IPS-15b (cell line): Measurements from ENCODE around the gene ABT1.

Experiments
- H3K27me3 ChIP-seq: one replicate; pipeline ENCODE4 v1.6.1; 2013; ENCODE audit warnings: low read length; ENCODE audit not compliant: control insufficient read depth, insufficient read depth
- H3K36me3 ChIP-seq: one replicate; pipeline ENCODE4 v1.6.1; 2013; ENCODE audit warnings: low read length; ENCODE audit not compliant: control insufficient read depth, insufficient read depth
- H3K4me1 ChIP-seq: one replicate; pipeline ENCODE4 v1.6.1; 2013; ENCODE audit warnings: mild to moderate bottlenecking, low read length; ENCODE audit not compliant: control insufficient read depth, insufficient read depth
- H3K4me3 ChIP-seq: one replicate; pipeline ENCODE4 v1.5.1; 2013; ENCODE audit warnings: low read depth, low read length
- H3K9ac ChIP-seq: one replicate; pipeline ENCODE4 v1.6.1; 2013; ENCODE audit warnings: low read depth, mild to moderate bottlenecking, low read length
- H3K9me3 ChIP-seq: one replicate; pipeline ENCODE4 v1.6.1; 2013; ENCODE audit warnings: mild to moderate bottlenecking, low read length; ENCODE audit not compliant: control insufficient read depth, insufficient read depth

ABT1 gene

GRCh38 chr6:26597821-26598220 is 1.1 kb downstream of the ABT1 start:
- no peaks in the 10 kb centered on the region for H3K27me3 ChIP-seq
- H3K9ac ChIP-seq = peak overlapping the region; percentile 87
- peak overlapping the region; percentile 99 for H3K4me3 ChIP-seq
- peaks cover 12% of the 10 kb centered on the region for H3K36me3 ChIP-seq
- H3K9me3 ChIP-seq = no peaks in the 10 kb centered on the region
- peaks cover 5% of the 10 kb centered on the region for H3K4me1 ChIP-seq

DNA sequence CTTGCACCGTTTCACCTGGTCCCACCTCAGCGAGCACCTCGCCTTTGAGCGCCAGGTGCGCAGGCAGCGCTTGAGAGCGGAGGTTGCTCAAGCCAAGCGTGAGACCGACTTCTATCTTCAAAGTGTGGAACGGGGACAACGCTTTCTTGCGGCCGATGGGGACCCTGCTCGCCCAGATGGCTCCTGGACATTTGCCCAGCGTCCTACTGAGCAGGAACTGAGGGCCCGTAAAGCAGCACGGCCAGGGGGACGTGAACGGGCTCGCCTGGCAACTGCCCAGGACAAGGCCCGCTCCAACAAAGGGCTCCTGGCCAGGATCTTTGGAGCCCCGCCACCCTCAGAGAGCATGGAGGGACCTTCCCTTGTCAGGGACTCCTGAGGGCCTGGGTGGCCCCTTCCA is 1.5 kb downstream of the ABT1 start:
- Histone ChIP-seq H3K9ac (no peak overlapping the region), H3K9me3 (no peaks in the 10 kb centered on the region), H3K36me3 (peaks cover 12% of the 10 kb centered on the region), H3K4me1 (peaks cover 5% of the 10 kb centered on the region), H3K4me3 (peak overlapping the region; percentile 99), H3K27me3 (no peaks in the 10 kb centered on the region)

GRCh38 chr6:26599134-26599533 is 2.4 kb downstream of the ABT1 start:
- Histone ChIP-seq H3K4me3 (no peak overlapping the region), H3K4me1 (peaks cover 5% of the 10 kb centered on the region), H3K9me3 (no peaks in the 10 kb centered on the region), H3K9ac (no peak overlapping the region), H3K27me3 (no peaks in the 10 kb centered on the region), H3K36me3 (peaks cover 12% of the 10 kb centered on the region)

DNA sequence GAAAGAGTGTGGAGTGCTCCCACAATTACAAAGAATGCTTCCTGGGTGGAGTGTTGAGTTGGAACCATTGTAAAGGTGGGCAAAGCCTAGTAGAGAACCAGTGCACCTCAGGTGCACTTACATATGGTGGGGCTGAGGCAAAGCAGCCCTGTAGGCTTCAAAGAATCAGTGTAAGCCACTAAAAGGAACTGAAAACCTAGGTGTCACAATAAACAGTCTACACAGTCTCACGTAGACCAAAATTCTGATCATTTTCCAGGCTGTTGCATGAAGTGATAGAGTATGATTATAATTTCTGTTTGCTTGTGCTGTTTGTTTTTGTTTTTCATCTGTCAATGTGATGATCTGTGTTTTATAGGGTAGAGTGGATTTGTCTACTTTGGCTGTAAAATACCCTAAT is 2.8 kb downstream of the ABT1 start:
- Histone ChIP-seq H3K27me3 (no peaks in the 10 kb centered on the region), H3K9me3 (no peaks in the 10 kb centered on the region), H3K36me3 (peaks cover 12% of the 10 kb centered on the region), H3K9ac (no peak overlapping the region), H3K4me1 (peaks cover 5% of the 10 kb centered on the region), H3K4me3 (no peak overlapping the region)

DNA sequence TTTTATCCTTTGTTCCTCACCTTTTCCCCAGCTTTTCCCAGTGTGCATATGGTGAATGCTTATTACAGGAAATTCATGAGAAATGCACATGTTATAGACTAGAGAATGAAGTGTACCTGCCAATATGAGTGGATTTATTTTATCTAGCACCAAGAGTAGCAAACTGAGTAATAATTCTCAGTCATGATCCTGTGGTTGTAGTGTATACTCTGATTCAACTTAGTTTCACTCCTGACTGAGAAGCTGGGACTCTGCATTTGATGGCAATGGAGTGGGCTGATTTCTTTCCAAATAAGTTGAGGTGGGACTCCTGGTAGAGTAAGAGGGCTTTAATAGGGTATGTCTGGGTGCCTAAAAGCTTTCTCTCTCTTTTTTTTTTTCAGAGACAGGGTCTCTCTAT is 4.0 kb downstream of the ABT1 start:
- no peak overlapping the region for H3K9ac ChIP-seq
- H3K4me3 ChIP-seq = no peak overlapping the region
- H3K36me3 ChIP-seq = peaks cover 12% of the 10 kb centered on the region
- H3K27me3 ChIP-seq = no peaks in the 10 kb centered on the region
- no peaks in the 10 kb centered on the region for H3K9me3 ChIP-seq
- peaks cover 5% of the 10 kb centered on the region for H3K4me1 ChIP-seq

GRCh38 chr6:26602262-26602661 is 5.5 kb downstream of the ABT1 start:
- Histone ChIP-seq H3K4me1 (peaks cover 5% of the 10 kb centered on the region), H3K4me3 (no peak overlapping the region), H3K9me3 (no peaks in the 10 kb centered on the region), H3K27me3 (peaks cover 2% of the 10 kb centered on the region), H3K36me3 (peaks cover 12% of the 10 kb centered on the region), H3K9ac (no peak overlapping the region)

- no peak overlapping the region for H3K9ac ChIP-seq
- H3K36me3 ChIP-seq = peaks cover 5% of the 10 kb centered on the region
- H3K4me1 ChIP-seq = no peaks in the 10 kb centered on the region
- H3K9me3 ChIP-seq = no peaks in the 10 kb centered on the region
- no peak overlapping the region for H3K4me3 ChIP-seq
- H3K27me3 ChIP-seq = peaks cover 7% of the 10 kb centered on the region
These were observed 7.3 kb downstream of the ABT1 start for GRCh38 chr6:26604026-26604425.

DNA sequence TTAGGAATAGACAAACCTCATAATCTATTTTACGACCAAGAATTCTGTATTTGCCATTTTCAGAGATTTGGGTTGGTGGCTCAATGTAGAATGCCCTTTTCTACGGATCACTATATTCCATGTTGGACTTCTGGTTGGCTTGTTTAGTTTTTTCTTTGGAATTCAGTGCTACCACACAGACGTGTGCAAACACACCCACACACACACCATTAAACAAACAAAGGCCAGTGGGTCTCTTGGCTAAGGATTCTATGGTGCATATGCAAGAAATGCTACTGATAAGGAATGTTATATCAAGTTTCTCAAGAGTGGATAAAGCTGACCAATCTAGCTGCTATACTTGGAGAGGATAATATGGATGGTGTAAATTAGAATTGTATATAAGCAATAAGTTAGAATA is 8.0 kb downstream of the ABT1 start:
- Histone ChIP-seq H3K4me1 (no peaks in the 10 kb centered on the region), H3K4me3 (no peak overlapping the region), H3K27me3 (peaks cover 13% of the 10 kb centered on the region), H3K36me3 (no peaks in the 10 kb centered on the region), H3K9ac (no peak overlapping the region), H3K9me3 (no peaks in the 10 kb centered on the region)

DNA sequence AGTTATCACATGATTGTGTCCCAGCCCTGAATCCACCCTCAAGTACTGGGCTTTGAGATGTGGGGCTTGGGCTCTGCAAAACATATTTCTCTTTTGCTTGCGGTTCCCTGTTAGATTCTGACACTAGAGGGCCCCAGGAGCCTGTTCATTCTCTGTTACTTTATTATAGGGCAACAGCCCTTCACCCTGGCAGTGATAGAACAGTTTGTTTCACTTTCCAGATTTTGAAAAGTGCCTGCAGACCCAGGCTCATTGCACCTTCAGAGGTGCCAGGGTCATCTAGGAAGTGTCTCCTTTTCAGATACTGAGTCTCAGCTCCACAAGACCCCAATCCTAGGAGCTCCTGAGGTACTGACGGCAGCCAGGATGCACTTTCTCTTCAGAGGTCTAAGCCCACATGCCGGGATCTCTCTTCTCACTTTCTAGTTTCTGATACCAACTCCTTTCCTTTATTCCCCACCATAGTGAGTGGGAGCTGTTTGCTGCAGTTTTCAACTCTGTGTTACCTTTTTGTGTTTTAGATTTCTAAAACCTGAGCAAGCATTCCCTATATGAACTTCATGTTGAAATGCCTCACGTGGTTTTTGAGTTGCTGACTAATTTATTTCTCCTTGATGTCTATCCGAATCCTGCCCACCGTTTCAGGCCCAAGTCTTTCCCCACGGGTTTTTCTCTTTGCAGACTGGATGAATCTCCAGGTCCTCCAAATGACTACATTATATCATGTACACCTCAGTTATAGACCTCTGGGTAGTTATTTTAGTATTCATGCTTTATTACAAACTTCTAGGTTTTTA is 10.9 kb downstream of the ABT1 start:
- Histone ChIP-seq H3K9ac (no peak overlapping the region), H3K4me3 (peak overlapping the region; percentile 19), H3K27me3 (peaks cover 35% of the 10 kb centered on the region), H3K4me1 (no peaks in the 10 kb centered on the region), H3K9me3 (no peaks in the 10 kb centered on the region), H3K36me3 (no peaks in the 10 kb centered on the region)

GRCh38 chr6:26609463-26609862 is 12.7 kb downstream of the ABT1 start:
- Histone ChIP-seq H3K9me3 (no peaks in the 10 kb centered on the region), H3K9ac (no peak overlapping the region), H3K27me3 (peaks cover 53% of the 10 kb centered on the region)

DNA sequence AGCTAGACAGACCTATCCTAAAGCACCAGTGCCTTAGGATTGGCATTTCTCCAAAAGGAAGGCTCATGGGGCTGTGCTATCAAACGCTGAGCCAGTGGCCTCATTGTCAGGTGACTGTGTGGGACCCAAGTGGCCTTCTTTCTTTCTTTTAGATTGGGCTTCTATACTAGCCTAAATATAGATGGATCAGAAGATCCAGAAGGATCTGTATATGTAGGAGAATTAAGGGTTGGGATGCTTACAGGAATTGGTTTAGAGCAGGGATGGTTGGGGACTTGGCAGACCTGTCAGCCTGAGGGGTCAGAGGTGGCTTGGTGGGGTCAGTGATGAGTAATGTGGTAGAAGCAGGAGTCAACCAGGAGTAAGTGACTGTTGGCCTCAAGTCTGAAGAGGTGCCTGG is 14.8 kb downstream of the ABT1 start:
- Histone ChIP-seq H3K4me1 (no peaks in the 10 kb centered on the region), H3K36me3 (no peaks in the 10 kb centered on the region), H3K4me3 (no peak overlapping the region), H3K9ac (no peak overlapping the region), H3K9me3 (no peaks in the 10 kb centered on the region), H3K27me3 (peaks cover 65% of the 10 kb centered on the region)

More at GRCh38 chr6:26609463-26609862, 12.7 kb downstream of the ABT1 start:
- Histone ChIP-seq H3K4me1 (no peaks in the 10 kb centered on the region), H3K36me3 (no peaks in the 10 kb centered on the region), H3K4me3 (no peak overlapping the region)

- no peak overlapping the region for H3K9ac ChIP-seq
- H3K27me3 ChIP-seq = peaks cover 65% of the 10 kb centered on the region
- H3K4me1 ChIP-seq = no peaks in the 10 kb centered on the region
- no peaks in the 10 kb centered on the region for H3K9me3 ChIP-seq
- H3K4me3 ChIP-seq = peak overlapping the region; percentile 79
- H3K36me3 ChIP-seq = no peaks in the 10 kb centered on the region
These were observed 16.4 kb downstream of the ABT1 start for GRCh38 chr6:26613201-26613600.
